Esophagus muscularis mucosa (tissue), 3 donors: ENCODE results near the gene SH3RF3.

Experiments used
- EP300 ChIP-seq: sonication (generic); formaldehyde crosslinking; IDR thresholded peaks from one replicate; pipeline ENCODE4 v1.6.1; 2017; ENCODE audit warnings: antibody characterized with exemption
- POLR2AphosphoS5 ChIP-seq, 2 donors: sonication (generic); formaldehyde crosslinking; IDR thresholded peaks; one replicate each; pipeline ENCODE4 v1.6.1; 2017; ENCODE audit warnings: antibody characterized with exemption in 2 of 2

DNA sequence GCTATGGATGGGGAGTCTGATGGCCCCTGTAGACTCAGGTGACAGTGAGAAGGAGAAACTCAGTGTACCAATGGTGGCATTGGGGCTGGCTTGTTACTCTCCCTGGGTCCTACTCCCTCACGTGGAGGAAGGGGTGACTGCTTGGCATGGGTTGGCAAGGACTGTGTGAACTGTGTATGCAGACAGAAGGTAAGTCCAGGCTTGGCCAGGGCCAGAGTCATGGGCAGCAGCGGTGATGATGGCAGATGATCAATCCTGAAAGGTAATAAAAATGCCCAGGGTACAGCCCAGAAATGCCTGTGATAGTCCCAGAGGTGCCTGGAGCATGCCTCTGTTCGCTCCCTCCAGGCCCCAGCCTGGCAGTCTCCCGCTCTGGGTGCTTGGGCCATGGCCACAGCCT, 153.9 kb downstream of the SH3RF3 start:
- TF ChIP-seq EP300 (no peak), POLR2AphosphoS5 (IDR thresholded peaks at IDR 0.05) (no peak)
